Pancreas (tissue), 10 donors: ENCODE measurements around the gene RNF175. TPM values are rescaled to one million over a fixed set of nuclear protein-coding genes. Genes with fewer than 3 reads are reported as not detected.

Experiments used
- ATAC-seq, 4 donors: fragments of 200-7000 bp; cut with Tn5 transposase; one replicate each; pipeline versions ENCODE4 v1.8.0 to v1.9.1; 2020; ENCODE audit warnings: mild to moderate bottlenecking in 4 of 4, moderate library complexity in 4 of 4
- DNase-seq, 6 donors: peaks; one replicate each; pipeline ENCODE4 v3.0.0-alpha.2; 2020
- FAIRE-seq: peaks from 2 replicates; lab custom pipeline; 2012; peaks lifted over from hg19 to GRCh38; lab: Jason Lieb, UNC
- H3K27ac ChIP-seq, 4 donors: fragments of 200-600 bp; sonication (generic); 1 replicate in 3 of 4; 2 replicates in 1 of 4; pipeline versions ENCODE4 v1.5.0 to v1.8.0; 2020
- H3K27me3 ChIP-seq, 4 donors: fragments of 200-600 bp; one replicate each; pipeline ENCODE4 v1.8.0; 2021
- H3K36me3 ChIP-seq, 3 donors: fragments of 200-600 bp; sonication (generic) in 1 of 3; one replicate each; pipeline versions ENCODE4 v1.5.0 to v1.8.0; 2020 to 2021
- H3K4me1 ChIP-seq, 3 donors: fragments of 200-600 bp; one replicate each; pipeline ENCODE4 v1.8.0; 2021
- H3K4me3 ChIP-seq, 4 donors: fragments of 200-600 bp; sonication (generic) in 2 of 4; one replicate each; pipeline versions ENCODE4 v1.5.0 to v1.8.0; 2020 to 2021
- H3K9me3 ChIP-seq, 4 donors: fragments of 200-600 bp; one replicate each; pipeline ENCODE4 v1.8.0; 2021
- WGBS, 2 donors: extraction: QIAGEN DNeasy Blood & Tissue Kit; methylation state at CpG; one replicate each; pipeline ENCODE4 v1.1.7; 2013; 5-methylcytosine and 5-hydroxymethylcytosine counted together
- intact Hi-C, 3 donors: fragments of 100-400 bp; cut with DNase I; formaldehyde crosslinking; loops; one replicate each; pipeline versions ENCODE4 v1.11.1 to v1.14.2; 2022
- polyA plus RNA-seq, 2 donors: library from polyadenylated mRNA; stranded (reverse); fragments of 200-250 nt; gene quantifications; one replicate each; pipeline ENCODE4 v1.2.3, GENCODE V29; 2013
- total RNA-seq, 6 donors: library from RNA; stranded (reverse); fragmentation: NEBNext Ultra II Directional in 4 of 6; extraction: Animal tissue kit (Norgen Biotek cat#: 25700) in 4 of 6; gene quantifications; one replicate each; pipeline versions ENCODE4 v1.2.1 to v1.2.4, GENCODE V29; 2021 to 2023
- TF ChIP-seq, protein P1 (sequence below), 4 donors: fragments of 200-600 bp; sonication (generic) in 3 of 4; IDR thresholded peaks; one replicate each; pipeline versions ENCODE4 v1.5.0 to v1.8.0; 2021; ENCODE audit warnings: antibody characterized with exemption in 4 of 4
- donor health status: healthy with polysubstance abuse.
- donor health status: DM: no; HTN: no; CAD: no; lungs with moderate emphysema.
- donor health status: DM: no; HTN: no; CAD: no.
- donor health status: control.
- donor health status: control.
- donor health status: Bipolar disorder and iron deficiency.
- donor health status: DM: yes; HTN: yes; CAD: no.
- donor health status: DM: no; HTN: no; CAD: no.
- donor health status: DM: no; HTN: no; CAD: no.
- donor health status: DM: yes; HTN: yes; CAD: no.

RNF175 gene
- total and polyA plus RNA-seq, 8 donors: 0.12 TPM; not detected in 7

GRCh38 chr4:153777421-153777820 lies 17.6 kb upstream of the RNF175 start:
- ATAC-seq (no peak), FAIRE-seq (no peak), DNase-seq (no peak)
- no peaks in the 10 kb centered on the region for H3K9me3 ChIP-seq
- no peaks in the 10 kb centered on the region for H3K36me3 ChIP-seq
- H3K27ac ChIP-seq: no peak overlapping the region
- intact Hi-C loops: no loop called here
- no peak overlapping the region for H3K4me3 ChIP-seq
- H3K27me3 ChIP-seq: no peaks in the 10 kb centered on the region
- TF ChIP-seq, protein P1, sequence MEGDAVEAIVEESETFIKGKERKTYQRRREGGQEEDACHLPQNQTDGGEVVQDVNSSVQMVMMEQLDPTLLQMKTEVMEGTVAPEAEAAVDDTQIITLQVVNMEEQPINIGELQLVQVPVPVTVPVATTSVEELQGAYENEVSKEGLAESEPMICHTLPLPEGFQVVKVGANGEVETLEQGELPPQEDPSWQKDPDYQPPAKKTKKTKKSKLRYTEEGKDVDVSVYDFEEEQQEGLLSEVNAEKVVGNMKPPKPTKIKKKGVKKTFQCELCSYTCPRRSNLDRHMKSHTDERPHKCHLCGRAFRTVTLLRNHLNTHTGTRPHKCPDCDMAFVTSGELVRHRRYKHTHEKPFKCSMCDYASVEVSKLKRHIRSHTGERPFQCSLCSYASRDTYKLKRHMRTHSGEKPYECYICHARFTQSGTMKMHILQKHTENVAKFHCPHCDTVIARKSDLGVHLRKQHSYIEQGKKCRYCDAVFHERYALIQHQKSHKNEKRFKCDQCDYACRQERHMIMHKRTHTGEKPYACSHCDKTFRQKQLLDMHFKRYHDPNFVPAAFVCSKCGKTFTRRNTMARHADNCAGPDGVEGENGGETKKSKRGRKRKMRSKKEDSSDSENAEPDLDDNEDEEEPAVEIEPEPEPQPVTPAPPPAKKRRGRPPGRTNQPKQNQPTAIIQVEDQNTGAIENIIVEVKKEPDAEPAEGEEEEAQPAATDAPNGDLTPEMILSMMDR (IDR thresholded peaks at IDR 0.05): no peak
- H3K4me1 ChIP-seq: no peaks in the 10 kb centered on the region

GRCh38 chr4:153776601-153777000 lies 16.8 kb upstream of the RNF175 start:
- Histone ChIP-seq H3K27ac (no peak overlapping the region), H3K27me3 (no peaks in the 10 kb centered on the region), H3K4me1 (no peaks in the 10 kb centered on the region), H3K9me3 (no peaks in the 10 kb centered on the region), H3K36me3 (no peaks in the 10 kb centered on the region), H3K4me3 (no peak overlapping the region)
- ATAC-seq (no peak), DNase-seq (no peak), FAIRE-seq (no peak)
- TF ChIP-seq, protein P1 (IDR thresholded peaks at IDR 0.05): no peak
- intact Hi-C loops: no loop called here
- 82 to 86% methylated on average over 3 of the region's 3 CpGs for WGBS, 2 donors

DNA sequence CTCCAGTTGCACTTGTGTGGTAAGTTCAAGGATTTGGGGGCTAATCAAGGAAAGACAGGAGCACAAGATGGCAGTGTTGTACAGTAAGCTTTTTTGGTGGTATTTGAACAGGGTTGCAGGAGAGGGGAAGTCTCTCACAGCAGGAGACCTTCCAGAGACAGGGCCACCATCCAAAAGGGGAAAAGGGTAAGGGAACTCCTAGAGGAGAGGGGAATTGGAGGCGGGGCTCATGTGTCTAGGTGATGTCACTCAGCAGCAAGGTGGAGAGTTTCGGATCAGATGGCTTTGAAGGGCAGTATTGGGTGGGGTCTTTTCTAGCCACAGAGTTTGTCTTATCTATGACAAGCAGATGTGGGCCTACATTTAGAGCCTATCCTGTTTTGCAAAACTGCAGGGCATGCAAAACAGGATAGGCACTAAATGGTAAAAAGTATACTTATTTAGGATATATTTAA lies 13.4 kb upstream of the RNF175 start:
- Histone ChIP-seq H3K4me1 (no peaks in the 10 kb centered on the region), H3K27me3 (no peaks in the 10 kb centered on the region), H3K27ac (no peak overlapping the region), H3K4me3 (no peak overlapping the region), H3K36me3 (no peaks in the 10 kb centered on the region), H3K9me3 (no peaks in the 10 kb centered on the region)
- whole genome bisulfite sequencing, 2 donors: 83 to 88% methylated on average over 2 of the region's 2 CpGs
- ATAC-seq (no peak), FAIRE-seq (no peak), DNase-seq (no peak)
- TF ChIP-seq, protein P1 (IDR thresholded peaks at IDR 0.05): no peak
- intact Hi-C loops: no loop called here

DNA sequence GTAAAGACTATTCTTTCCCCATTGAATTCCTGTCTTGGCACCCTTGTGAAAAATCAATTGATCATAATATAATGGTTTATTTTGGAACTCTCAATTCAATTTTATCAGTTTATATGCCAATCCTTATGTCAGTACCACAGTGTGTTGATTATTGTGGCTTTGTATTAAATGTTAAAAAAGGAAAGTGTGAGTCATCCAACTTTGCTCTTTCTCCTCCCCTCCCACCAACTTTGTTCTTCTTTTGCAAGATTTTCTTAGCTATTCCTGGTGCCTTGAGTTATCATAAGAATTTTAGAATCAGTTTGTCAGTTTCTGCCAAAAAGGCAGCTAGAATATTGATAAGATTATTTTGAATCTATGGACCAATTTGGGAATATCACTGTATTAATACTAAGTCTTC lies 11.2 kb upstream of the RNF175 start:
- DNase-seq (no peak), FAIRE-seq (no peak), ATAC-seq (no peak)
- Histone ChIP-seq H3K9me3 (no peaks in the 10 kb centered on the region), H3K4me1 (no peaks in the 10 kb centered on the region), H3K27me3 (no peaks in the 10 kb centered on the region), H3K4me3 (no peak overlapping the region), H3K27ac (no peak overlapping the region), H3K36me3 (no peaks in the 10 kb centered on the region)
- TF ChIP-seq, protein P1 (IDR thresholded peaks at IDR 0.05): no peak
- intact Hi-C loops: no loop called here

DNA sequence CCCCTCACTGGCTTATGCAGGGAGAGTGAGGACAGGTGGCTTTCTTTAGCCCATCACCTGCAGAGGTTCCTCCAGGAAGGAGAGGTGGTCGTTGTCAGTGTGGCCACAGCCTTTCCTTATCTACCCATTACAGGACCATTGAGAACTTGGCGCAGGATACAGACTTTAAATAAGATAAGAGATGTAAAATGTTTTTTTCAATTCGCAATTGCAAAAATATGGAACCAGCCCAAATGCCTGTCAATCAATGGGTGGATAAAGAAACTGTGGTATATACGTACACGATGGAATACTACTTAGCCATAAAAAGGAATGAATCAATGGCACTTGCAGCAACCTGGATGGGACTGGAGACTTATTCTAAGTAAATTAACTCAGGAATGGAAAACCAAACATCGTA lies 6.9 kb upstream of the RNF175 start:
- H3K27me3 ChIP-seq: no peaks in the 10 kb centered on the region
- intact Hi-C loops: no loop called here
- FAIRE-seq: no peak
- H3K9me3 ChIP-seq: no peaks in the 10 kb centered on the region
- 85 to 91% methylated on average over 6 of the region's 6 CpGs for WGBS, 2 donors
- DNase-seq: no peak
- TF ChIP-seq, protein P1 (IDR thresholded peaks at IDR 0.05): no peak
- no peak overlapping the region for H3K4me3 ChIP-seq
- H3K4me1 ChIP-seq: no peaks in the 10 kb centered on the region
- no peaks in the 10 kb centered on the region for H3K36me3 ChIP-seq
- ATAC-seq: no peak
- no peak overlapping the region for H3K27ac ChIP-seq
